Neural cell (in vitro differentiated cells): Measurements from ENCODE around the gene TPRG1. TPM values are rescaled to one million over a fixed set of nuclear protein-coding genes. Genes with fewer than 3 reads are reported as not detected.

Experiments
- H2AFZ ChIP-seq: fragments of 200-600, 300-800 bp; sonication (generic), shearing (Covaris generic); 2 replicates; pipeline ENCODE4 v1.6.0; 2014; ENCODE audit warnings: low read depth, mild to moderate bottlenecking, antibody characterized with exemption, low read length, moderate library complexity
- H3F3A ChIP-seq: fragments of 200-600 bp; shearing (Covaris generic); 2 replicates; pipeline ENCODE4 v1.6.1; 2016; ENCODE audit warnings: mild to moderate bottlenecking, moderate library complexity, mixed read lengths, antibody characterized with exemption, low read length; ENCODE audit not compliant: insufficient read depth, poor library complexity, severe bottlenecking
- H3K27ac ChIP-seq: fragments of 200-600, 300-800 bp; sonication (generic), shearing (Covaris generic); 2 replicates; pipeline ENCODE4 v1.5.1; 2014; ENCODE audit warnings: mild to moderate bottlenecking, low read length, moderate library complexity
- H3K27me3 ChIP-seq: fragments of 300-800, 200-600 bp; sonication (generic), shearing (Covaris generic); 2 replicates; pipeline ENCODE4 v1.6.0; 2014; ENCODE audit warnings: mild to moderate bottlenecking, low read depth, low read length, moderate library complexity; ENCODE audit not compliant: insufficient read depth
- H3K36me3 ChIP-seq: fragments of 300-800, 200-600 bp; sonication (generic), shearing (Covaris generic); 2 replicates; pipeline ENCODE4 v1.5.1; 2014; ENCODE audit warnings: mild to moderate bottlenecking, antibody characterized with exemption, low read length, moderate library complexity; ENCODE audit not compliant: insufficient read depth
- H3K4me2 ChIP-seq: fragments of 300-800, 200-600 bp; sonication (generic), shearing (Covaris generic); 2 replicates; pipeline ENCODE4 v1.6.0; 2014; ENCODE audit warnings: mild to moderate bottlenecking, low read length
- H3K4me3 ChIP-seq: fragments of 300-800, 200-600 bp; sonication (generic), shearing (Covaris generic); 2 replicates; pipeline ENCODE4 v1.5.1; 2014; ENCODE audit warnings: mild to moderate bottlenecking, low read length, moderate library complexity
- H3K79me2 ChIP-seq: fragments of 200-600 bp; shearing (Covaris generic); replicated peaks from 2 replicates; pipeline ENCODE4 v1.6.0; 2014; ENCODE audit warnings: mild to moderate bottlenecking, low read length, moderate library complexity; ENCODE audit not compliant: insufficient read depth
- H3K9ac ChIP-seq: fragments of 300-800, 200-600 bp; sonication (generic), shearing (Covaris generic); 2 replicates; pipeline ENCODE4 v1.6.1; 2016; ENCODE audit warnings: mild to moderate bottlenecking, low read length, mixed read lengths
- H3K9me2 ChIP-seq: fragments of 200-600 bp; shearing (Covaris generic); 2 replicates; pipeline ENCODE4 v1.6.1; 2016; ENCODE audit warnings: mild to moderate bottlenecking, low read length, mixed read lengths; ENCODE audit not compliant: insufficient read depth
- H3K9me3 ChIP-seq: fragments of 200-600, 300-800 bp; sonication (generic), shearing (Covaris generic); 2 replicates; pipeline ENCODE4 v1.6.1; 2016; ENCODE audit warnings: mild to moderate bottlenecking, mixed run types, low read length, moderate library complexity, mixed read lengths
- H4K20me1 ChIP-seq: fragments of 200-600 bp; shearing (Covaris generic); 2 replicates; pipeline ENCODE4 v1.6.1; 2016; ENCODE audit warnings: mild to moderate bottlenecking, mixed run types; ENCODE audit not compliant: insufficient read depth
- CTCF ChIP-seq: fragments of 450-650 bp; IDR thresholded peaks from 2 replicates; pipeline ENCODE4 v1.5.1; 2014; ENCODE audit warnings: antibody characterized with exemption, mild to moderate bottlenecking, moderate library complexity; ENCODE audit not compliant: poor library complexity, severe bottlenecking
- EP300 ChIP-seq: fragments of 450-650 bp; conservative IDR thresholded peaks from 2 replicates; pipeline ENCODE4 v1.6.1; 2014; ENCODE audit warnings: antibody characterized with exemption, mild to moderate bottlenecking, moderate library complexity; ENCODE audit not compliant: poor library complexity, severe bottlenecking
- EZH2 ChIP-seq: fragments of 200-600, 300-800 bp; shearing (Covaris generic), sonication (generic); IDR thresholded peaks from 2 replicates; pipeline ENCODE4 v1.6.1; 2014; ENCODE audit warnings: antibody characterized with exemption, low read length, borderline replicate concordance, mild to moderate bottlenecking; ENCODE audit not compliant: insufficient read depth, poor library complexity, severe bottlenecking
- MXI1 ChIP-seq: fragments of 450-650 bp; conservative IDR thresholded peaks from 2 replicates; pipeline ENCODE4 v1.6.1; 2014; ENCODE audit warnings: antibody characterized with exemption, mild to moderate bottlenecking; ENCODE audit not compliant: poor library complexity, severe bottlenecking
- POLR2AphosphoS5 ChIP-seq: IDR thresholded peaks from 2 replicates; pipeline ENCODE4 v1.6.1; 2012
- RAD21 ChIP-seq: fragments of 450-650 bp; conservative IDR thresholded peaks from 2 replicates; pipeline ENCODE4 v1.6.1; 2014; ENCODE audit warnings: antibody characterized with exemption, mild to moderate bottlenecking, moderate library complexity
- REST ChIP-seq: IDR thresholded peaks from 2 replicates; pipeline ENCODE4 v1.6.1; 2012; ENCODE audit warnings: borderline replicate concordance
- SMC3 ChIP-seq: fragments of 450-650 bp; conservative IDR thresholded peaks from 2 replicates; pipeline ENCODE4 v1.6.1; 2014; ENCODE audit warnings: antibody characterized with exemption, mild to moderate bottlenecking, moderate library complexity; ENCODE audit not compliant: poor library complexity
- TAF1 ChIP-seq: IDR thresholded peaks from 2 replicates; pipeline ENCODE4 v1.6.1; 2012; ENCODE audit warnings: low read depth
- polyA plus RNA-seq: library from polyadenylated mRNA; depleted of rRNA; stranded (reverse); fragments of >200 nt; gene quantifications from 2 replicates; pipeline ENCODE4 v1.2.3, GENCODE V29; 2014

The TPRG1 gene
- polyA plus RNA-seq, 1 donor from 2014 or later, result 0.17 TPM

- Histone ChIP-seq H3K36me3 (no peaks in the 10 kb centered on the region), H4K20me1 (no peaks in the 10 kb centered on the region), H3K4me2 (no peak overlapping the region), H3F3A (no peaks in the 10 kb centered on the region), H3K9me3 (no peaks in the 10 kb centered on the region), H2AFZ (no peak overlapping the region), H3K4me3 (no peak overlapping the region), H3K9me2 (no peaks in the 10 kb centered on the region), H3K9ac (no peak overlapping the region), H3K27me3 (no peaks in the 10 kb centered on the region), H3K27ac (no peak overlapping the region), H3K79me2 (no peaks in the 10 kb centered on the region)
- TF ChIP-seq EP300 (no peak), EZH2 (no peak), CTCF (no peak), TAF1 (no peak), MXI1 (no peak), POLR2AphosphoS5 (no peak), REST (no peak), SMC3 (no peak), RAD21 (no peak)
Measured at GRCh38 chr3:189160519-189161309, 11.1 kb upstream of the TPRG1 start.

- no peaks in the 10 kb centered on the region for H3K79me2 ChIP-seq
- H3K9me2 ChIP-seq, result no peaks in the 10 kb centered on the region
- H3F3A ChIP-seq, result no peaks in the 10 kb centered on the region
- H3K27ac ChIP-seq, result no peak overlapping the region
- no peak overlapping the region for H3K4me2 ChIP-seq
- H3K9me3 ChIP-seq, result no peaks in the 10 kb centered on the region
- H2AFZ ChIP-seq, result no peak overlapping the region
- TF ChIP-seq MXI1 (no peak), SMC3 (no peak), CTCF (no peak)
- no peaks in the 10 kb centered on the region for H4K20me1 ChIP-seq
- H3K4me3 ChIP-seq, result no peak overlapping the region
- H3K9ac ChIP-seq, result no peak overlapping the region
- H3K36me3 ChIP-seq, result no peaks in the 10 kb centered on the region
- no peaks in the 10 kb centered on the region for H3K27me3 ChIP-seq
Measured at GRCh38 chr3:189165092-189165612, 6.6 kb upstream of the TPRG1 start.
